Astrocyte (in vitro differentiated cells and primary cell): Measurements from ENCODE around the gene PRRX1.

ENCODE experiments used
- CTCF ChIP-seq: IDR thresholded peaks from 2 replicates; pipeline ENCODE4 v1.5.1; 2011; ENCODE audit warnings: low read depth, mild to moderate bottlenecking, inconsistent platforms, low read length, moderate library complexity; ENCODE audit not compliant: insufficient read depth
- EZH2 ChIP-seq: IDR thresholded peaks from 2 replicates; pipeline ENCODE4 v1.6.1; 2012; ENCODE audit warnings: mild to moderate bottlenecking, low read length, inconsistent platforms; ENCODE audit not compliant: insufficient read depth

DNA sequence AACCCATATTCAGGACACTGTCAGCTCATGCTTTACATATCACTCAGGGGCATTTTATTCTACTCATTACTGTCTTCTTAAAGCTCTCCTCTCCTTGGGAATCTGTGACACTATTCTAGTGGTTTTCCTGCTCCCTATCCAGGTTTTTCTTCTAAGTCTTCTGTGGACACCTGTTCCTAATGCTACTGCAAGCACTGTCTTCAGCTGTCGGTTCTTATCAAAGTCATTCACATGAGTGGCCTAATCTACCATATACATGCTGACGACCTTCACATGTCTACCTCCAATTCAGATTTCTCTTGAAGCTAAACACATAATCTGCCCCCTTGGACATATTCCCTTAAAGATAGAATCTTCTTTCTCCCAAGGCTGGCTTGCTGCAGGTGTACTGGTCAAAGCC lies 39.8 kb upstream of the PRRX1 start:
- TF ChIP-seq EZH2 (no peak), CTCF (no peak)
